Adrenal gland (tissue), 5 donors: ENCODE measurements around the gene SNCG.

Experiments
- POLR2A ChIP-seq, 2 donors: fragments of 450-650 bp; IDR thresholded peaks; one replicate each; pipeline ENCODE4 v1.6.1; 2017; ENCODE audit warnings: antibody characterized with exemption in 2 of 2, mild to moderate bottlenecking in 2 of 2, moderate library complexity in 1 of 2
- TF ChIP-seq, protein P1 (sequence below), 6 experiments: fragments of 450-650 bp in 4 of 6; fragments of 200-600 bp in 2 of 6; sonication (generic) in 1 of 6; IDR thresholded peaks; 1 replicate in 5 of 6; 2 replicates in 1 of 6; pipeline versions ENCODE4 v1.5.1 to v1.8.0; 2016 to 2021; ENCODE audit warnings: antibody characterized with exemption in 6 of 6, mild to moderate bottlenecking in 2 of 6, moderate library complexity in 1 of 6
- donor health status: DM: no; HTN: no; CAD: no.

DNA sequence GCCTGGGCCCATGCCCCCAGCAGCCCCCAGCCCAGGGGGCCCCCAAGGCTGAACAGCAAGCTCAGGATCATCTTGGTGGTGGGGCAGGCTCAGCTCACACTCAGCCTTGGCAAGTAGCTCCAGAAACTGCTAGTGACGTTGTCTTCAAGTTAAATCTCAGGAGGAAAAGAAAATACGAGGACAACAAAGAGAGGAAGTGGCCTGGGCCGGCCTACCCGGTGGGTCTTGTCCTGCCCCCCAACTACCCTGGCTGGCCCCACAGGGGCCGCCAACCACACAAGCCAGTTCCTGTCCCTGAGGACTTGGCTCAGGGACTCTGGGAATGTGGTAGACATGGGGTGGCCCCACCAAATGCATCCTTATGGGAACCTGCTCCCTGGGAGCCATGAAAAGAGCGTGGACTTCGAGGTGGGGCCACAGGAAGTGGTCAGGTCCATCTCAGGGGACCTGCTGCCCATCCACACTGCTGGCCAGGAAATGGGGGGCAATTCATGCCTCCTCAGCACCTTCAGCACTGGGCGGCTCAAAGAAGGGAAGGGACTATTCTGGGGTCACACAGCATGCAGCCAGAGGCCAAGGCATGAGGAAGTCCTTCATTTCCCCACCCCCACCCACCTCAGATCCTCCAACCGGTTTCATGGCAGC is 806 bp upstream of the SNCG start, which contains the start of gene MMRN2:
- TF ChIP-seq, protein P1, sequence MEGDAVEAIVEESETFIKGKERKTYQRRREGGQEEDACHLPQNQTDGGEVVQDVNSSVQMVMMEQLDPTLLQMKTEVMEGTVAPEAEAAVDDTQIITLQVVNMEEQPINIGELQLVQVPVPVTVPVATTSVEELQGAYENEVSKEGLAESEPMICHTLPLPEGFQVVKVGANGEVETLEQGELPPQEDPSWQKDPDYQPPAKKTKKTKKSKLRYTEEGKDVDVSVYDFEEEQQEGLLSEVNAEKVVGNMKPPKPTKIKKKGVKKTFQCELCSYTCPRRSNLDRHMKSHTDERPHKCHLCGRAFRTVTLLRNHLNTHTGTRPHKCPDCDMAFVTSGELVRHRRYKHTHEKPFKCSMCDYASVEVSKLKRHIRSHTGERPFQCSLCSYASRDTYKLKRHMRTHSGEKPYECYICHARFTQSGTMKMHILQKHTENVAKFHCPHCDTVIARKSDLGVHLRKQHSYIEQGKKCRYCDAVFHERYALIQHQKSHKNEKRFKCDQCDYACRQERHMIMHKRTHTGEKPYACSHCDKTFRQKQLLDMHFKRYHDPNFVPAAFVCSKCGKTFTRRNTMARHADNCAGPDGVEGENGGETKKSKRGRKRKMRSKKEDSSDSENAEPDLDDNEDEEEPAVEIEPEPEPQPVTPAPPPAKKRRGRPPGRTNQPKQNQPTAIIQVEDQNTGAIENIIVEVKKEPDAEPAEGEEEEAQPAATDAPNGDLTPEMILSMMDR (IDR thresholded peaks at IDR 0.05) = no peak
- no peak for TF ChIP-seq POLR2A (IDR thresholded peaks at IDR 0.05)
